HG02623 (cell line): ENCODE data around the gene CEP68.
"Not testable (repeated sequence)": the region's sequence is repeated elsewhere in the genome, so short reads cannot be mapped to it uniquely, and the experiment has no call there.

Experiments used
- ATAC-seq: cut with Tn5 transposase; IDR thresholded peaks from one replicate; pipeline ENCODE4 v1.9.1; 2021; ENCODE audit warnings: moderate library complexity; ENCODE audit not compliant: unreplicated experiment

The CEP68 gene

DNA sequence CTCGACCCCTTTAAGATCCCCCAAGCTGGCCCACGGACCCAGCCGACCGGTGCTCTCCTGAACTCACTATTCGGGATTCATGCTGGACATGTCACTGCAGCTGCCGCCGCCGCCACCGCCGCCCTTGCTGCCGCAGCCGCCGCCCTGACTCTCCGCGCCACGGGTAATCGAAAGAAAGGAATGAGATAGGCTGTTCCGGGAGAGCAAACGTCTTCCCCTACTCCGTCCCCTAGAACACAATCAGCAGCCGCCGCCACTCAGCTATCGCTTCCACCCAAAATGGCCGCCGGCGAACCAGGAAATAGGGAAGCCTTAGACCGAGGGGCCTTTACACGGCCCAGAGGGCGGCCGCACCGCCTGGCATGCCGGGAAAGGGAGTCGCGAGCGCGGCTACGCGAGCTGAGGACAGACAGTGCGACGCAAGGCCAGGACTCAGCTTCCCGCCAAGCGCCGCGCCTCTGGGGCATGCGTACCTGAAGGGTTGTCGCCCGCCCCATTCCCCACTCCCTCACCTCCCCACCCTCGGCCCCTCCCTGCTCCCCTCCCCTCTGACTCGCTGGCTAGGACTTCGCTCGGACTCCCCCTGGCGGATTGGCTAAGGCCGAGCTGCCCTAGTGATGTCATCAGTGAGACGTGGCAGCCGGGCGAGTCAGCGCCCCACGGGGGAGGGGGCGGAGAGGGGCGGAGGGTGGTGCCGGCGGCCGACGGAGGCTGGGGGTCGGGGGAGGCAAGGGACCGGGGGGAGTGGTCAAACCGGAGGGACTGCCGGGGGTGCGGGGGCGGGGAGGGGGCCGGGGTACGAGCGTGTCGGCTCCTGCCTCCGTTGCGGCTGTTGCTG lies 73.8 kb downstream of the CEP68 start, which contains the start of gene RAB1A:
TSS of gene RAB1A (minus strand) at position 281 of the 838 bp plus-strand sequence. CDS start at position 90, 191 bp downstream.
- ATAC-seq = peak; percentile 97

DNA sequence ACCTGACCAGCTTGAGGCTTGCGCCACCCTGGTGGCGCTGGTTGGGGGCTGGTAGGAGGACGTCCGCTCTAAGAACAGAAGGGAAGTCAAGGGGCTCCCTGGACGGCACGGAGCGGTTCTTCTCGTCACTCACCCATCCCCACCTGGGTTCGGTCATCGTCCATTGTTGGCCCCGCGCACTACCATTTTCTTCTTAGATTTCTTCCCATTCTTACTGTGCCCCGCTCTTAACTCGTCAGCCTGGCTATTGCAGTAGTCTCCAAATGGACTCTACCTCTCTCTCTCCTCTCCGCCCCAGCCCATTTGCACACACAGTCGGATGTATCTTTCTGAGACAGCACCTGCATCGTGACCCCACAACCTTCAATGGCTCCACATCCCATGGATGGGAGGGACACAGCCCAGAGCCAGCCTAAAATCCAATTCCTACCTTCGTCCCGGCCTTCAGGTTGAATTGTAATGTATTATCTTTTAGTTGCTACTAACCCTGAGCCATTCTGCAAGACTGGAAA lies 74.5 kb downstream of the CEP68 start:
- ATAC-seq = peak; percentile 13

DNA sequence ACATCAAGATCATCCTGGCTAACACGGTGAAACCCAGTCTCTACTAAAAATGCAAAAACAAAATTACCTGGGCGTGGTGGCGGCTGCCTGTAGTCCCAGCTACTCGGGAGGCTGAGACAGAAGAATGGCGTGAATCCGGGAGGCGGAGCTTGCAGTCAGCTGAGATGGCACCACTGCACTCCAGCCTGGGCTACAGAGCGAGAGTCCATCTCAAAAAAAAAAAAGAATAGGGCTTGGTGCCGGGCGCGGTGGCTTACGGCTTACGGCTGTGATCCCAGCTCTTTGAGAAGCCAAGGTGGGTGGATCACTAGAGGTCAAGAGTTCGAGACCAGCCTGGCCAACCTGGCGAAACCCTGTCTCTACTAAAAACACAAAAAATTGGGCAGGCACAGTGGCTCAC lies 76.7 kb downstream of the CEP68 start:
- ATAC-seq = not testable (repeated sequence)

DNA sequence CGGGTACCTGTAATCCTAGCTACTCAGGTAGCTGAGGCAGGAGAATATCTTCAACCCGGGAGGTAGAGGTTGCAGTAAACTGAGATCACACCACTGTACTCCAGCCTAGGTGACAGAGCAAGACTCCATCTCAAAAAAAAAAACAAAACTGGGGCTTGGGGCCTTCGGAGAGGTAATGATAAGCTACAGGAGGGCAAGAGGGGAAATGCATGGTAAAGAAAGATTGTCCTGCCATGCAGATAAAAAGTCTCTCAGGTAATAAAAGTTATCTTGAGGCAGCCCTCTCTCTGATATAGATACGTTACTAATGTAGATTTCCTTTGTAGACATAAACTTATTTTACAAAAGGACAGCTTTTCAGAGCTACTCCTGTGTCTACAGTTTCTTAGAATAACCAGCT lies 77.4 kb downstream of the CEP68 start:
- ATAC-seq = no peak

DNA sequence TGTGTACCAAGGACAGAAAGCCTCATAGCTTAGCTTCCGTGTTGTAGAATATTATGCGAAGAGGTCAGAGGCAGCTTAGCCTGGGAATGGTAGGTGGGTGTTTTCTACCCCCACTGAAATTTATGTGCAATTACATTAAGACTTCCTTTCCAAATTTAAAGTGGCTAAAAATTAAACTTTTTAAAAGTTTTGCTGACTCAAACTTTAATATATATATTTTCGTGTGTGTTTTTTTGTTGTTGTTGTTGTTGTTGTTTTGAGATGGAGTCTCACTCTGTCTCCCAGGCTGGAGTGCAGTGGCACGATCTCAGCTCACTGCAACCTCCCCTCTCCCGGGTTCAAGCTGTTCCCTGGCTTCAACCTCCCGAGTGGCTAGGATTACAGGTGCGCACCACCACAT lies 77.9 kb downstream of the CEP68 start:
- no peak for ATAC-seq

DNA sequence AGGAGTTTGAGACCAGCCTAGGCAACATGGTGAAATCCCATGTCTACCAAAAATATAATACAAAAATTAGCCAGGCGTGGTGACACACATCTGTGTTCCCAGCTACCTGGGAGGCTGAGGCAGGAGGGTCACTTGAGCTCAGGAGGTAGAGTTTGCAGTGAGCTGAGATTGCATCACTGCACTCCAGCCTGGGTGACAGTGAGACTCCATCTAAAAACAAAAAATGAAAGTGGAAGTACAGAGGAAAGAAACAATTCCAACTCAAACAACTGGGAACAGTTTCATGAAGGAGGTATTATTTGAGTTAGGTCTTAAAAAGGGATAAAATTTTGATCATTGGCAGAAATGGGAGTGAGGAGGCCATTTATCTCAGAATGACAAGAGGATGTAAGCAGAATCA lies 80.0 kb downstream of the CEP68 start:
- no peak for ATAC-seq
